SH-SY5Y (cell line): ENCODE measurements around the gene CCDC88C.
A peak's percentile ranks its signal among the peaks of the same experiment; 100 is the strongest.

ENCODE experiments used
- GATA2 ChIP-seq: IDR thresholded peaks from 2 replicates; pipeline ENCODE4 v1.6.1; 2011; ENCODE audit warnings: mild to moderate bottlenecking, low read depth, low read length
- GATA3 ChIP-seq: IDR thresholded peaks from 2 replicates; pipeline ENCODE4 v1.6.1; 2011; ENCODE audit warnings: low read depth, mild to moderate bottlenecking, low read length, moderate library complexity

Gene CCDC88C

GRCh38 chr14:91264151-91265150 is 153.2 kb downstream of the CCDC88C start:
- TF ChIP-seq GATA2 (no peak), GATA3 (no peak)

- no peak for TF ChIP-seq GATA3
- TF ChIP-seq GATA2: no peak
Observed at GRCh38 chr14:91263329-91263728, 154.3 kb downstream of the CCDC88C start.

- no peak for TF ChIP-seq GATA3
- TF ChIP-seq GATA2: no peak
Observed at GRCh38 chr14:91261986-91262549, 155.6 kb downstream of the CCDC88C start.

- TF ChIP-seq GATA2 (no peak), GATA3 (no peak)
Observed at GRCh38 chr14:91261115-91261514, 156.5 kb downstream of the CCDC88C start.

- TF ChIP-seq GATA2 (no peak), GATA3 (no peak)
Observed at GRCh38 chr14:91258876-91259275, 158.7 kb downstream of the CCDC88C start.

- TF ChIP-seq GATA3 (no peak), GATA2 (no peak)
Observed at GRCh38 chr14:91258011-91258618, 159.5 kb downstream of the CCDC88C start.

- peak; percentile 95 for TF ChIP-seq GATA2
- no peak; the same call in 1 of the 2 replicates for TF ChIP-seq GATA3
Observed at GRCh38 chr14:91257328-91258010, 160.2 kb downstream of the CCDC88C start.

- TF ChIP-seq GATA2: no peak
- TF ChIP-seq GATA3: no peak
Observed at GRCh38 chr14:91256661-91257060, 161.0 kb downstream of the CCDC88C start.

GRCh38 chr14:91255026-91255695 is 162.5 kb downstream of the CCDC88C start:
- no peak for TF ChIP-seq GATA3
- no peak for TF ChIP-seq GATA2

GRCh38 chr14:91254461-91254860 is 163.2 kb downstream of the CCDC88C start:
- TF ChIP-seq GATA2: no peak
- TF ChIP-seq GATA3: no peak

- no peak for TF ChIP-seq GATA2
- no peak for TF ChIP-seq GATA3
Observed at GRCh38 chr14:91253795-91254323, 163.8 kb downstream of the CCDC88C start.

- TF ChIP-seq GATA2 (no peak), GATA3 (no peak)
Observed at GRCh38 chr14:91252871-91253794, 164.5 kb downstream of the CCDC88C start.

GRCh38 chr14:91250912-91251311 is 166.7 kb downstream of the CCDC88C start:
- TF ChIP-seq GATA2 (no peak), GATA3 (no peak)
